HG03103 (cell line): ENCODE results near the gene RTN4RL1.
A peak's percentile ranks its signal among the peaks of the same experiment; 100 is the strongest.

Source experiments
- ATAC-seq: cut with Tn5 transposase; IDR thresholded peaks from one replicate; pipeline ENCODE4 v1.9.1; 2021; ENCODE audit warnings: low read depth; ENCODE audit not compliant: unreplicated experiment

Gene RTN4RL1

GRCh38 chr17:2025220-2025621 lies at the start of gene RTN4RL1:
Gene RTN4RL1, minus strand, starts transcription at chr17:2025334. Its CDS starts 469 bp downstream, at chr17:2024865.
- ATAC-seq: no peak

- ATAC-seq: no peak
Observed at GRCh38 chr17:2074919-2075318, 49.8 kb upstream of the RTN4RL1 start.

GRCh38 chr17:2071455-2072281 lies 46.5 kb upstream of the RTN4RL1 start:
- ATAC-seq: no peak

- ATAC-seq: no peak
Observed at GRCh38 chr17:2071024-2071385, 45.9 kb upstream of the RTN4RL1 start.

- peak; percentile 47 for ATAC-seq
Observed at GRCh38 chr17:2070241-2071023, 45.3 kb upstream of the RTN4RL1 start.

- ATAC-seq: no peak
Observed at GRCh38 chr17:2068519-2069051, 43.5 kb upstream of the RTN4RL1 start.

GRCh38 chr17:2068031-2068518 lies 42.9 kb upstream of the RTN4RL1 start:
- no peak for ATAC-seq

- no peak for ATAC-seq
Observed at GRCh38 chr17:2067608-2068024, 42.5 kb upstream of the RTN4RL1 start.

GRCh38 chr17:2067048-2067561 lies 42.0 kb upstream of the RTN4RL1 start:
- ATAC-seq: no peak

GRCh38 chr17:2065949-2066400 lies 40.8 kb upstream of the RTN4RL1 start:
- no peak for ATAC-seq

- no peak for ATAC-seq
Observed at GRCh38 chr17:2064980-2065785, 40.0 kb upstream of the RTN4RL1 start.

- no peak for ATAC-seq
Observed at GRCh38 chr17:2064520-2064971, 39.4 kb upstream of the RTN4RL1 start.

GRCh38 chr17:2064147-2064489 lies 39.0 kb upstream of the RTN4RL1 start:
- no peak for ATAC-seq

GRCh38 chr17:2063261-2064146 lies 38.4 kb upstream of the RTN4RL1 start:
- ATAC-seq: no peak

GRCh38 chr17:2062571-2063183 lies 37.5 kb upstream of the RTN4RL1 start:
- ATAC-seq: no peak

GRCh38 chr17:2061441-2061958 lies 36.4 kb upstream of the RTN4RL1 start:
- no peak for ATAC-seq

- ATAC-seq: no peak
Observed at GRCh38 chr17:2060681-2061440, 35.7 kb upstream of the RTN4RL1 start.

GRCh38 chr17:2060385-2060658 lies 35.2 kb upstream of the RTN4RL1 start:
- no peak for ATAC-seq
